Measurements from ENCODE around the gene CCDC121. TPM values are rescaled to one million over a fixed set of nuclear protein-coding genes. Genes with fewer than 3 reads are reported as not detected.

CCDC121 gene
- total and polyA plus RNA-seq, 9 of the 15 experiments (the other 6 are each of a cell fraction or from before 2014, with no cell fraction given) = 2.2 to 4.7 (median 4.1) TPM

DNA sequence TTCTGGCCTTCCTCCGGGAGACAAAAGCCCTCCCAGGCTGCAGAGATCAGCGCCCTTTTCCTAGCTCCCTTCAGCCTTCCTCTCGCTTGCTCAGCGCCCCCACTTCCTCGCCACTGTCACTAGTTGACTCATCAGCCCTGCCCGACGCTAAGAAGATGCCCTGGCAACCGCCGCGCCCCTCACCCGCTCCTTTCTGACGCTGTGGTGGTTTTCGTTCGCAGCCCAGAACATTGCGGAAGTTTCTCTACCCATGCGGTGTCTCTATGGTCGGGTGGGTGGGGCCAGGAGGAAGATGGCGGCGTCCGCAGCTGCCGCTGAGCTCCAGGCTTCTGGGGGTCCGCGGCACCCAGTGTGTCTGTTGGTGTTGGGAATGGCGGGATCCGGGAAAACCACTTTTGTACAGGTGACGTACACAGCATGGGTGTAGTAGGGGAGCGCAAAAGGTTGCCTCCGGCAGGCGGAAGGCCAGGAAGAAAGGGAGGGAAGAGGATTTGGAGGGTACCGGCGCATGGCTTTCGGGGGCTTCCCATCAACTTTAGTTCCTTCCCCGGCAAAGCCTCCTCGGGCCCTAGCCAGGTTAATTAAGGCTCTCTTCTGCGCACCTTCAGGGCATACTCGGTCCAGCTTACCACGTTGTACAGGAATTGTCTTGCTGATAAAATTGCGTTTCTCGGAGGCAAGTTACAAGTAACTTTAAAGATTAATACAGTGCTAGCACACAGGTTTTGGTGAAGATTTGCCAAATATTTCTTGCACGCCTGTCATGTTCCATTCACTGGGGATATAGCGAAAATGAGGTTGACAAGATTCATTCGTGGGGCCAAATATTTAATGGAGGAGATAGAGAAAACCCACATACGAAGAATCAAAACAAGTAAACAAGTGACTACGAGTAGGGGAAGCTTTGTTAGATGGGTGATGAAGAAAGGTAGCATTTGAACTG lies at the start of gene CCDC121, which contains the start of gene GPN1 (continued):
- TF ChIP-seq ARID1B (IDR thresholded peaks at IDR 0.05) (0 out of 2 replicates have a peak, but pooled peaks have one; percentile 17), U2AF2 (optimal IDR thresholded peaks at IDR 0.05; ENCODE audit: low read depth, low read length) (no peak), HNRNPLL (IDR thresholded peaks at IDR 0.05; ENCODE audit: low read depth, low read length, poor library complexity, severe bottlenecking) (peak; percentile 89), MAFF (IDR thresholded peaks at IDR 0.05; ENCODE audit: low read length) (no peak), ZNF695 (CRISPR knock-in tag; IDR thresholded peaks at IDR 0.05) (no peak), ATF1 (CRISPR knock-in tag; IDR thresholded peaks at IDR 0.05) (no peak), ATF1 (tag; IDR thresholded peaks at IDR 0.05) (peak; percentile 76), CREBBP (IDR thresholded peaks at IDR 0.05; ENCODE audit: low read depth, low read length) (no peak), ZNF76 (CRISPR knock-in tag; IDR thresholded peaks at IDR 0.05; ENCODE audit: borderline replicate concordance) (no peak), GTF2F1 (IDR thresholded peaks at IDR 0.05; ENCODE audit: low read depth, low read length) (no peak), NONO (IDR thresholded peaks at IDR 0.05; ENCODE audit: low read depth in 2 of 2, low read length in 1 of 2) (0 out of 4 replicates have a peak, but pooled peaks of 1 of the 2 experiments have one; percentile 18), MTF1 (CRISPR knock-in tag; IDR thresholded peaks at IDR 0.05; ENCODE audit: borderline replicate concordance) (no peak), SPI1 (IDR thresholded peaks at IDR 0.05; ENCODE audit: borderline replicate concordance, low read depth, low read length) (no peak), CHCHD3 (CRISPR knock-in tag; IDR thresholded peaks at IDR 0.05) (no peak)
- TF ChIP-seq, protein P1, sequence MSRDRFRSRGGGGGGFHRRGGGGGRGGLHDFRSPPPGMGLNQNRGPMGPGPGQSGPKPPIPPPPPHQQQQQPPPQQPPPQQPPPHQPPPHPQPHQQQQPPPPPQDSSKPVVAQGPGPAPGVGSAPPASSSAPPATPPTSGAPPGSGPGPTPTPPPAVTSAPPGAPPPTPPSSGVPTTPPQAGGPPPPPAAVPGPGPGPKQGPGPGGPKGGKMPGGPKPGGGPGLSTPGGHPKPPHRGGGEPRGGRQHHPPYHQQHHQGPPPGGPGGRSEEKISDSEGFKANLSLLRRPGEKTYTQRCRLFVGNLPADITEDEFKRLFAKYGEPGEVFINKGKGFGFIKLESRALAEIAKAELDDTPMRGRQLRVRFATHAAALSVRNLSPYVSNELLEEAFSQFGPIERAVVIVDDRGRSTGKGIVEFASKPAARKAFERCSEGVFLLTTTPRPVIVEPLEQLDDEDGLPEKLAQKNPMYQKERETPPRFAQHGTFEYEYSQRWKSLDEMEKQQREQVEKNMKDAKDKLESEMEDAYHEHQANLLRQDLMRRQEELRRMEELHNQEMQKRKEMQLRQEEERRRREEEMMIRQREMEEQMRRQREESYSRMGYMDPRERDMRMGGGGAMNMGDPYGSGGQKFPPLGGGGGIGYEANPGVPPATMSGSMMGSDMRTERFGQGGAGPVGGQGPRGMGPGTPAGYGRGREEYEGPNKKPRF (IDR thresholded peaks at IDR 0.05; ENCODE audit: low read depth, low read length) = no peak
- TF ChIP-seq, protein P2, sequence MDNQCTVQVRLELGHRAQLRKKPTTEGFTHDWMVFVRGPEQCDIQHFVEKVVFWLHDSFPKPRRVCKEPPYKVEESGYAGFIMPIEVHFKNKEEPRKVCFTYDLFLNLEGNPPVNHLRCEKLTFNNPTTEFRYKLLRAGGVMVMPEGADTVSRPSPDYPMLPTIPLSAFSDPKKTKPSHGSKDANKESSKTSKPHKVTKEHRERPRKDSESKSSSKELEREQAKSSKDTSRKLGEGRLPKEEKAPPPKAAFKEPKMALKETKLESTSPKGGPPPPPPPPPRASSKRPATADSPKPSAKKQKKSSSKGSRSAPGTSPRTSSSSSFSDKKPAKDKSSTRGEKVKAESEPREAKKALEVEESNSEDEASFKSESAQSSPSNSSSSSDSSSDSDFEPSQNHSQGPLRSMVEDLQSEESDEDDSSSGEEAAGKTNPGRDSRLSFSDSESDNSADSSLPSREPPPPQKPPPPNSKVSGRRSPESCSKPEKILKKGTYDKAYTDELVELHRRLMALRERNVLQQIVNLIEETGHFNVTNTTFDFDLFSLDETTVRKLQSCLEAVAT (IDR thresholded peaks at IDR 0.05) = no peak
- TF ChIP-seq, protein P3, sequence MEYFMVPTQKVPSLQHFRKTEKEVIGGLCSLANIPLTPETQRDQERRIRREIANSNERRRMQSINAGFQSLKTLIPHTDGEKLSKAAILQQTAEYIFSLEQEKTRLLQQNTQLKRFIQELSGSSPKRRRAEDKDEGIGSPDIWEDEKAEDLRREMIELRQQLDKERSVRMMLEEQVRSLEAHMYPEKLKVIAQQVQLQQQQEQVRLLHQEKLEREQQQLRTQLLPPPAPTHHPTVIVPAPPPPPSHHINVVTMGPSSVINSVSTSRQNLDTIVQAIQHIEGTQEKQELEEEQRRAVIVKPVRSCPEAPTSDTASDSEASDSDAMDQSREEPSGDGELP (CRISPR knock-in tag; IDR thresholded peaks at IDR 0.05; ENCODE audit: borderline replicate concordance) = peak; percentile 88; the same call in 1 of the 2 replicates
- TF ChIP-seq, protein P4, sequence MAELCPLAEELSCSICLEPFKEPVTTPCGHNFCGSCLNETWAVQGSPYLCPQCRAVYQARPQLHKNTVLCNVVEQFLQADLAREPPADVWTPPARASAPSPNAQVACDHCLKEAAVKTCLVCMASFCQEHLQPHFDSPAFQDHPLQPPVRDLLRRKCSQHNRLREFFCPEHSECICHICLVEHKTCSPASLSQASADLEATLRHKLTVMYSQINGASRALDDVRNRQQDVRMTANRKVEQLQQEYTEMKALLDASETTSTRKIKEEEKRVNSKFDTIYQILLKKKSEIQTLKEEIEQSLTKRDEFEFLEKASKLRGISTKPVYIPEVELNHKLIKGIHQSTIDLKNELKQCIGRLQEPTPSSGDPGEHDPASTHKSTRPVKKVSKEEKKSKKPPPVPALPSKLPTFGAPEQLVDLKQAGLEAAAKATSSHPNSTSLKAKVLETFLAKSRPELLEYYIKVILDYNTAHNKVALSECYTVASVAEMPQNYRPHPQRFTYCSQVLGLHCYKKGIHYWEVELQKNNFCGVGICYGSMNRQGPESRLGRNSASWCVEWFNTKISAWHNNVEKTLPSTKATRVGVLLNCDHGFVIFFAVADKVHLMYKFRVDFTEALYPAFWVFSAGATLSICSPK (IDR thresholded peaks at IDR 0.05; ENCODE audit: borderline replicate concordance) = no peak
- TF ChIP-seq, protein P5, sequence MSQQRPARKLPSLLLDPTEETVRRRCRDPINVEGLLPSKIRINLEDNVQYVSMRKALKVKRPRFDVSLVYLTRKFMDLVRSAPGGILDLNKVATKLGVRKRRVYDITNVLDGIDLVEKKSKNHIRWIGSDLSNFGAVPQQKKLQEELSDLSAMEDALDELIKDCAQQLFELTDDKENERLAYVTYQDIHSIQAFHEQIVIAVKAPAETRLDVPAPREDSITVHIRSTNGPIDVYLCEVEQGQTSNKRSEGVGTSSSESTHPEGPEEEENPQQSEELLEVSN (IDR thresholded peaks at IDR 0.05; ENCODE audit: borderline replicate concordance in 1 of 2, extremely low read depth in 1 of 2, insufficient read depth in 1 of 2, insufficient read length in 1 of 2, low read depth in 1 of 2, low read length in 1 of 2, poor library complexity in 1 of 2, severe bottlenecking in 1 of 2) = no peak

All from K562 (cell line).